HepG2 (cell line): Measurements from ENCODE around the gene NT5C1A. TPM values are rescaled to one million over a fixed set of nuclear protein-coding genes. Genes with fewer than 3 reads are reported as not detected.

ENCODE experiments used
- BORCS8-MEF2B ChIP-seq: sonication (generic); formaldehyde crosslinking; IDR thresholded peaks from 2 replicates; pipeline ENCODE4 v1.8.0; 2022; ENCODE audit warnings: mild to moderate bottlenecking, missing genetic modification reagents
- CERS6 ChIP-seq: sonication (generic); formaldehyde crosslinking; IDR thresholded peaks from 2 replicates; pipeline ENCODE4 v1.5.0; 2020; ENCODE audit warnings: missing genetic modification reagents
- DBP ChIP-seq: sonication (generic); formaldehyde crosslinking; IDR thresholded peaks from 2 replicates; pipeline ENCODE4 v1.4.0; 2020; ENCODE audit warnings: missing genetic modification reagents; ENCODE audit errors: not compliant biosample characterization
- EZH2 ChIP-seq: conservative IDR thresholded peaks from 2 replicates; pipeline ENCODE4 v1.6.1; 2012; ENCODE audit warnings: mild to moderate bottlenecking, low read depth, low read length, moderate library complexity
- GABPB1 ChIP-seq: IDR thresholded peaks from 2 replicates; pipeline ENCODE4 v1.6.1; 2016; ENCODE audit warnings: mild to moderate bottlenecking, missing genetic modification reagents, moderate library complexity, missing compliant biosample characterization
- HMGXB4 ChIP-seq, 2 experiments: sonication (generic) in 1 of 2; formaldehyde crosslinking in 1 of 2; IDR thresholded peaks; 2 replicates each; pipeline versions ENCODE4 v1.4.0 to v1.6.1; 2018 to 2020; ENCODE audit warnings: missing genetic modification reagents in 2 of 2, borderline replicate concordance in 1 of 2, low read depth in 1 of 2, mild to moderate bottlenecking in 1 of 2, missing biosample characterization in 1 of 2
- HOXA9 ChIP-seq: sonication (generic); formaldehyde crosslinking; IDR thresholded peaks from 2 replicates; pipeline ENCODE4 v1.8.1; 2022; ENCODE audit warnings: missing genetic modification reagents, mild to moderate bottlenecking, moderate library complexity, borderline replicate concordance
- JDP2 ChIP-seq: sonication (generic); formaldehyde crosslinking; IDR thresholded peaks from 2 replicates; pipeline ENCODE4 v1.8.1; 2022; ENCODE audit warnings: missing genetic modification reagents, borderline replicate concordance
- MTF1 ChIP-seq: sonication (generic); formaldehyde crosslinking; IDR thresholded peaks from 2 replicates; pipeline ENCODE4 v1.5.0; 2020; ENCODE audit warnings: missing genetic modification reagents
- NFYB ChIP-seq: sonication (generic); formaldehyde crosslinking; IDR thresholded peaks from 2 replicates; pipeline ENCODE4 v1.4.0; 2020; ENCODE audit warnings: missing genetic modification reagents
- NFYC ChIP-seq: IDR thresholded peaks from 2 replicates; pipeline ENCODE4 v1.6.1; 2016; ENCODE audit warnings: missing genetic modification reagents, missing compliant biosample characterization
- POGZ ChIP-seq: sonication (generic); formaldehyde crosslinking; IDR thresholded peaks from 2 replicates; pipeline ENCODE4 v1.4.0; 2020; ENCODE audit warnings: mild to moderate bottlenecking, missing genetic modification reagents
- RFX3 ChIP-seq: IDR thresholded peaks from 2 replicates; pipeline ENCODE4 v1.6.1; 2016; ENCODE audit warnings: missing biosample characterization, missing genetic modification reagents
- RFXANK ChIP-seq: IDR thresholded peaks from 2 replicates; pipeline ENCODE4 v1.6.1; 2016
- SP1 ChIP-seq, 2 experiments: fragments of 450-650 bp in 1 of 2; sonication (generic) in 1 of 2; formaldehyde crosslinking in 1 of 2; IDR thresholded peaks; 2 replicates each; pipeline versions ENCODE4 v1.4.0 to v1.6.1; 2016 to 2020; ENCODE audit warnings: missing genetic modification reagents in 1 of 2
- SP2 ChIP-seq: sonication (generic); formaldehyde crosslinking; IDR thresholded peaks from 2 replicates; pipeline ENCODE4 v1.5.1; 2020; ENCODE audit warnings: mild to moderate bottlenecking, missing genetic modification reagents
- TCF7L2 ChIP-seq: IDR thresholded peaks from 2 replicates; pipeline ENCODE4 v1.6.1; 2011; ENCODE audit warnings: mild to moderate bottlenecking, low read depth, low read length, moderate library complexity
- ZKSCAN5 ChIP-seq: sonication (generic); formaldehyde crosslinking; IDR thresholded peaks from 2 replicates; pipeline ENCODE4 v1.5.1; 2020; ENCODE audit warnings: mild to moderate bottlenecking, missing genetic modification reagents
- ZNF18 ChIP-seq: sonication (generic); formaldehyde crosslinking; IDR thresholded peaks from 2 replicates; pipeline ENCODE4 v1.8.0; 2022; ENCODE audit warnings: mild to moderate bottlenecking, missing genetic modification reagents; ENCODE audit not compliant: insufficient replicate concordance
- ZNF205 ChIP-seq: IDR thresholded peaks from 2 replicates; pipeline ENCODE4 v1.6.1; 2018; ENCODE audit warnings: missing biosample characterization, missing genetic modification reagents
- ZNF552 ChIP-seq: sonication (generic); formaldehyde crosslinking; IDR thresholded peaks from 2 replicates; pipeline ENCODE4 v1.9.0; 2022; ENCODE audit warnings: missing genetic modification reagents, mild to moderate bottlenecking, borderline replicate concordance
- ZNF577 ChIP-seq: sonication (generic); formaldehyde crosslinking; IDR thresholded peaks from 2 replicates; pipeline ENCODE4 v1.4.0; 2020; ENCODE audit warnings: mild to moderate bottlenecking, low read depth, missing genetic modification reagents, borderline replicate concordance
- ZNF580 ChIP-seq: IDR thresholded peaks from 2 replicates; pipeline ENCODE4 v1.6.1; 2016; ENCODE audit warnings: low read depth, borderline replicate concordance
- ZNF740 ChIP-seq: sonication (generic); formaldehyde crosslinking; IDR thresholded peaks from 2 replicates; pipeline ENCODE4 v1.4.0; 2020; ENCODE audit warnings: missing genetic modification reagents
- polyA plus RNA-seq, 8 experiments: library from polyadenylated mRNA; depleted of rRNA in 3 of 8; stranded (reverse) in 7 of 8; unstranded in 1 of 8; fragments of >200 nt; fragmentation: Illumina TruSeq in 4 of 8; extraction: Trizol in 4 of 8; gene quantifications; 2 replicates each; pipeline versions ENCODE4 v1.2.1 to v1.2.3, GENCODE V29; 2011 to 2016; ENCODE audit warnings: low read depth in 4 of 8, missing spikeins in 1 of 8, mixed read lengths in 1 of 8; ENCODE audit not compliant: insufficient read depth in 1 of 8
- total RNA-seq, 5 experiments: library from RNA; depleted of rRNA; stranded (reverse); fragments of >200 nt; fragmentation: Illumina TruSeq; extraction: Trizol; gene quantifications; 2 replicates each; pipeline ENCODE4 v1.2.3, GENCODE V29; 2016; ENCODE audit warnings: low read depth in 1 of 5

The NT5C1A gene
- total and polyA plus RNA-seq, 2 of the 13 experiments (the other 11 are each of a cell fraction or from before 2014, with no cell fraction given): not detected

- no peak for TF ChIP-seq ZNF740 (CRISPR knock-in tag)
- TF ChIP-seq ZNF205 (CRISPR knock-in tag): no peak
- TF ChIP-seq POGZ: no peak
- 0 out of 2 replicates have a peak, but pooled peaks have one; percentile 12 for TF ChIP-seq RFX3 (CRISPR knock-in tag)
- TF ChIP-seq ZNF18: no peak
- no peak for TF ChIP-seq MTF1 (CRISPR knock-in tag)
- no peak for TF ChIP-seq TCF7L2
- no peak for TF ChIP-seq SP1 (IDR thresholded peaks at IDR 0.05)
- TF ChIP-seq SP1 (CRISPR knock-in tag; IDR thresholded peaks at IDR 0.05): 0 out of 2 replicates have a peak, but pooled peaks have one; percentile 17
- no peak for TF ChIP-seq ZNF552 (CRISPR knock-in tag)
- no peak for TF ChIP-seq BORCS8-MEF2B (CRISPR knock-in tag)
- 0 out of 2 replicates have a peak, but pooled peaks have one; percentile 15 for TF ChIP-seq EZH2
- no peak for TF ChIP-seq HMGXB4 (CRISPR knock-in tag; IDR thresholded peaks at IDR 0.05; ENCODE audit: borderline replicate concordance in 1 of 2, low read depth in 1 of 2)
- no peak for TF ChIP-seq JDP2
- TF ChIP-seq HOXA9 (CRISPR knock-in tag): no peak
- TF ChIP-seq SP2 (CRISPR knock-in tag): peak; percentile 82
- no peak for TF ChIP-seq RFXANK (CRISPR knock-in tag)
- TF ChIP-seq GABPB1: peak; percentile 41; the same call in 1 of the 2 replicates
- peak; percentile 78 for TF ChIP-seq NFYB (CRISPR knock-in tag)
- peak; percentile 78 for TF ChIP-seq NFYC (CRISPR knock-in tag)
- TF ChIP-seq CERS6: no peak
- no peak for TF ChIP-seq ZKSCAN5 (CRISPR knock-in tag)
- TF ChIP-seq ZNF577 (CRISPR knock-in tag): no peak
- TF ChIP-seq ZNF580 (CRISPR knock-in tag): 0 out of 2 replicates have a peak, but pooled peaks have one; percentile 18
- TF ChIP-seq DBP (CRISPR knock-in tag): no peak
Measured at GRCh38 chr1:39691383-39692151, 19.7 kb upstream of the NT5C1A start, which contains the start of gene HPCAL4 (continued).
